Fibroblast of lung (primary cell): ENCODE data around the gene ARHGAP12. TPM values are rescaled to one million over a fixed set of nuclear protein-coding genes. Genes with fewer than 3 reads are reported as not detected.

Experiments
- DNase-seq, 2 donors: peaks; one replicate each; pipeline versions ENCODE4 v3.0.0 to v3.0.0-alpha.2; 2010; ENCODE audit warnings: low read depth in 2 of 2
- H2AFZ ChIP-seq: 2 replicates; pipeline ENCODE4 v1.5.1; 2012; ENCODE audit warnings: low read length, control low read depth, inconsistent platforms
- H3K27ac ChIP-seq: 2 replicates; pipeline ENCODE4 v1.5.1; 2011; ENCODE audit warnings: low read length, control low read depth; ENCODE audit not compliant: insufficient read depth
- H3K27me3 ChIP-seq: 2 replicates; pipeline ENCODE4 v1.5.1; 2011; ENCODE audit warnings: mild to moderate bottlenecking, low read length; ENCODE audit not compliant: control insufficient read depth, insufficient read depth
- H3K36me3 ChIP-seq: 2 replicates; pipeline ENCODE4 v1.5.1; 2011; ENCODE audit warnings: low read length; ENCODE audit not compliant: control insufficient read depth, insufficient read depth
- H3K4me1 ChIP-seq: 2 replicates; pipeline ENCODE4 v1.5.1; 2011; ENCODE audit warnings: low read length; ENCODE audit not compliant: control insufficient read depth, insufficient read depth; ENCODE audit errors: extremely low read depth
- H3K4me2 ChIP-seq: 2 replicates; pipeline ENCODE4 v1.5.1; 2011; ENCODE audit warnings: low read length, control low read depth; ENCODE audit not compliant: insufficient read depth; ENCODE audit errors: extremely low read depth
- H3K4me3 ChIP-seq, 4 experiments: fragments of 200-600 bp in 1 of 4; sonication (generic) in 1 of 4; replicated peaks in 1 of 4; 2 replicates each; pipeline ENCODE4 v1.5.1; 2011 to 2016; ENCODE audit warnings: low read length in 4 of 4, low read depth in 3 of 4, mild to moderate bottlenecking in 3 of 4, control low read depth in 2 of 4, inconsistent platforms in 1 of 4, mixed read lengths in 1 of 4; ENCODE audit not compliant: insufficient read depth in 1 of 4; ENCODE audit errors: control extremely low read depth in 1 of 4
- H3K79me2 ChIP-seq: 2 replicates; pipeline ENCODE4 v1.5.1; 2012; ENCODE audit warnings: mild to moderate bottlenecking, low read length, inconsistent platforms; ENCODE audit not compliant: control insufficient read depth, insufficient read depth
- H3K9ac ChIP-seq: 2 replicates; pipeline ENCODE4 v1.5.1; 2011; ENCODE audit warnings: mild to moderate bottlenecking, low read length, control low read depth; ENCODE audit not compliant: insufficient read depth
- H3K9me3 ChIP-seq: 2 replicates; pipeline ENCODE4 v1.5.1; 2012; ENCODE audit warnings: low read depth, low read length; ENCODE audit not compliant: control insufficient read depth, insufficient read depth
- H4K20me1 ChIP-seq: 2 replicates; pipeline ENCODE4 v1.5.1; 2011; ENCODE audit warnings: low read length; ENCODE audit not compliant: control insufficient read depth, insufficient read depth; ENCODE audit errors: extremely low read depth
- CTCF ChIP-seq, 2 donors: IDR thresholded peaks in 1 of 2; conservative IDR thresholded peaks in 1 of 2; 1 replicate in 1 of 2; 2 replicates in 1 of 2; pipeline ENCODE4 v1.5.1; 2011 to 2012; ENCODE audit warnings: low read length in 2 of 2, control low read depth in 1 of 2, inconsistent platforms in 1 of 2, low read depth in 1 of 2, mild to moderate bottlenecking in 1 of 2
- EZH2 ChIP-seq: IDR thresholded peaks from 2 replicates; pipeline ENCODE4 v1.5.1; 2012; ENCODE audit warnings: low read length, control low read depth, mild to moderate bottlenecking; ENCODE audit errors: missing control alignments
- polyA minus RNA-seq: library from RNA; depleted of rRNA, polyadenylated mRNA; stranded (reverse); fragments of >200 nt; gene quantifications from 2 replicates; pipeline ENCODE4 v1.2.3, GENCODE V29; 2011; ENCODE audit warnings: low replicate concordance
- polyA plus RNA-seq, 2 donors: library from polyadenylated mRNA; depleted of rRNA in 1 of 2; stranded (reverse) in 1 of 2; unstranded in 1 of 2; fragments of >200 nt; gene quantifications; 2 replicates each; pipeline ENCODE4 v1.2.1, GENCODE V29; 2011 to 2012; ENCODE audit warnings: missing spikeins in 1 of 2
- total RNA-seq: library from RNA; depleted of rRNA; stranded (reverse); fragments of >200 nt; gene quantifications from 2 replicates; pipeline ENCODE4 v1.2.1, GENCODE V29; 2014

ARHGAP12 gene
- total RNA-seq (57.0 and 63.1 TPM in 2 replicates), polyA plus RNA-seq (23.1 and 24.0 TPM in 2 replicates), polyA minus RNA-seq (3.6 and 4.2 TPM in 2 replicates)
- 15.7 and 17.5 TPM in 2 replicates for polyA plus RNA-seq (2012)

- peak within 1 kb of the TSS; percentile 94 for H3K9ac ChIP-seq
- peak; percentile 80 to 82 for DNase-seq
Measured at GRCh38 chr10:31928549-31929260, at the start of gene ARHGAP12. TSS of gene ARHGAP12 (minus strand) at chr10:31928831. CDS start at chr10:31908855, 19,976 bp downstream.

GRCh38 chr10:31978156-31978483, 49.5 kb upstream of the ARHGAP12 start:
- Histone ChIP-seq H3K27ac (no peak overlapping the region), H3K4me1 (peaks cover 6% of the 10 kb centered on the region), H2AFZ (no peak overlapping the region), H3K9me3 (no peaks in the 10 kb centered on the region), H3K4me3 (no peak overlapping the region), H3K4me2 (no peak overlapping the region), H3K9ac (no peak overlapping the region), H3K36me3 (no peaks in the 10 kb centered on the region), H3K27me3 (no peaks in the 10 kb centered on the region), H3K79me2 (no peaks in the 10 kb centered on the region), H4K20me1 (no peaks in the 10 kb centered on the region)
- TF ChIP-seq CTCF (conservative IDR thresholded peaks at IDR 0.05 in 1 of 2, IDR thresholded peaks at IDR 0.05 in 1 of 2; ENCODE audit: low read depth in 1 of 2, low read length in 2 of 2) (no peak), EZH2 (no peak)
- DNase-seq: no peak

More at GRCh38 chr10:31928549-31929260, at the start of gene ARHGAP12:
- H3K79me2 ChIP-seq: peaks cover 45% of the 10 kb centered on the region
- no peaks in the 10 kb centered on the region for H3K27me3 ChIP-seq
- H3K4me2 ChIP-seq: peak within 1 kb of the TSS; percentile 99
- H3K36me3 ChIP-seq: no peaks in the 10 kb centered on the region
- no peaks in the 10 kb centered on the region for H3K9me3 ChIP-seq
- no peaks in the 10 kb centered on the region for H4K20me1 ChIP-seq
- TF ChIP-seq EZH2 (no peak), CTCF (conservative IDR thresholded peaks at IDR 0.05 in 1 of 2, IDR thresholded peaks at IDR 0.05 in 1 of 2; ENCODE audit: low read depth in 1 of 2, low read length in 2 of 2) (no peak)
- H2AFZ ChIP-seq: peak within 1 kb of the TSS; percentile 68
- peak within 1 kb of the TSS; percentile 73 to 86 (median 78) for H3K4me3 ChIP-seq
- H3K4me1 ChIP-seq: peaks cover 5% of the 10 kb centered on the region
- H3K27ac ChIP-seq: peak within 1 kb of the TSS; percentile 97

GRCh38 chr10:31977440-31978155, 49.0 kb upstream of the ARHGAP12 start:
- H3K79me2 ChIP-seq: no peaks in the 10 kb centered on the region
- H3K36me3 ChIP-seq: no peaks in the 10 kb centered on the region
- H3K27me3 ChIP-seq: no peaks in the 10 kb centered on the region
- no peak overlapping the region for H3K4me3 ChIP-seq
- H3K27ac ChIP-seq: no peak overlapping the region
- no peaks in the 10 kb centered on the region for H4K20me1 ChIP-seq
- H2AFZ ChIP-seq: no peak overlapping the region
- no peaks in the 10 kb centered on the region for H3K9me3 ChIP-seq
- no peak overlapping the region for H3K4me2 ChIP-seq
- peak; percentile 60 to 64 for DNase-seq
- H3K9ac ChIP-seq: no peak overlapping the region
- TF ChIP-seq EZH2: no peak
- no peak for TF ChIP-seq CTCF (conservative IDR thresholded peaks at IDR 0.05 in 1 of 2, IDR thresholded peaks at IDR 0.05 in 1 of 2; ENCODE audit: low read depth in 1 of 2, low read length in 2 of 2)
- H3K4me1 ChIP-seq: peaks cover 6% of the 10 kb centered on the region
